NCI-H345 (cell line): ENCODE data around the gene ATG7.

Experiments
- DNase-seq: peaks from one replicate; lab custom pipeline; 2025; lab: John Stamatoyannopoulos, UW

The ATG7 gene

GRCh38 chr3:11555881-11556633, 283.9 kb downstream of the ATG7 start:
- DNase-seq = no peak

GRCh38 chr3:11556851-11557644, 284.9 kb downstream of the ATG7 start:
- DNase-seq = no peak

- DNase-seq = no peak
These were observed 285.8 kb downstream of the ATG7 start for GRCh38 chr3:11558002-11558401.

- DNase-seq = no peak
These were observed 286.3 kb downstream of the ATG7 start for GRCh38 chr3:11558411-11558903.

- DNase-seq = no peak
These were observed 287.0 kb downstream of the ATG7 start for GRCh38 chr3:11558918-11559815.

GRCh38 chr3:11559816-11560633, 287.8 kb downstream of the ATG7 start:
- DNase-seq = no peak

GRCh38 chr3:11560746-11561145, 288.5 kb downstream of the ATG7 start:
- DNase-seq = no peak

- no peak for DNase-seq
These were observed 290.2 kb downstream of the ATG7 start for GRCh38 chr3:11562277-11562881.

GRCh38 chr3:11563159-11563864, 291.1 kb downstream of the ATG7 start:
- DNase-seq = no peak

- DNase-seq = no peak
These were observed 291.6 kb downstream of the ATG7 start for GRCh38 chr3:11563865-11564185.

- DNase-seq = no peak
These were observed 292.4 kb downstream of the ATG7 start for GRCh38 chr3:11564577-11565001.

- DNase-seq = no peak
These were observed 292.9 kb downstream of the ATG7 start for GRCh38 chr3:11565072-11565471.

- no peak for DNase-seq
These were observed 293.3 kb downstream of the ATG7 start for GRCh38 chr3:11565492-11565891.

GRCh38 chr3:11565932-11566331, 293.7 kb downstream of the ATG7 start:
- DNase-seq = no peak

GRCh38 chr3:11566478-11566877, 294.3 kb downstream of the ATG7 start:
- DNase-seq = no peak

GRCh38 chr3:11566916-11567315, 294.7 kb downstream of the ATG7 start:
- DNase-seq = no peak

GRCh38 chr3:11567516-11568467, 295.6 kb downstream of the ATG7 start:
- DNase-seq = no peak

- no peak for DNase-seq
These were observed 296.4 kb downstream of the ATG7 start for GRCh38 chr3:11568503-11569155.
